Upper lobe of left lung (tissue), 4 donors: ENCODE results near the gene PTPN2.

Source experiments
- CTCF ChIP-seq, 6 experiments: fragments of 450-650 bp in 4 of 6; fragments of 200-600 bp in 2 of 6; sonication (generic) in 2 of 6; IDR thresholded peaks; one replicate each; pipeline ENCODE4 v1.5.1; 2016 to 2019; ENCODE audit warnings: antibody characterized with exemption in 6 of 6
- EP300 ChIP-seq, 4 donors: sonication (generic); formaldehyde crosslinking; IDR thresholded peaks; one replicate each; pipeline ENCODE4 v1.5.1; 2017; ENCODE audit warnings: antibody characterized with exemption in 4 of 4, control low read depth in 2 of 4
- POLR2A ChIP-seq, 4 donors: fragments of 450-650 bp; IDR thresholded peaks; one replicate each; pipeline ENCODE4 v1.5.1; 2016 to 2017; ENCODE audit warnings: antibody characterized with exemption in 4 of 4, mild to moderate bottlenecking in 2 of 4

GRCh38 chr18:12786669-12787068, 97.4 kb downstream of the PTPN2 start:
- TF ChIP-seq CTCF (IDR thresholded peaks at IDR 0.05) (no peak), EP300 (IDR thresholded peaks at IDR 0.05) (no peak), POLR2A (IDR thresholded peaks at IDR 0.05) (no peak)
